Kidney capillary endothelial cell (primary cell): ENCODE results near the gene SPTB.

Experiments used
- DNase-seq: peaks from one replicate; pipeline ENCODE4 v3.0.0-alpha.2; 2018; ENCODE audit warnings: low spot score

The SPTB gene

GRCh38 chr14:64709126-64709525 is 170.6 kb downstream of the SPTB start:
- no peak for DNase-seq

- DNase-seq: no peak
These were observed 171.3 kb downstream of the SPTB start for GRCh38 chr14:64708148-64709004.

- DNase-seq: no peak
These were observed 172.0 kb downstream of the SPTB start for GRCh38 chr14:64707661-64708060.

- no peak for DNase-seq
These were observed 173.0 kb downstream of the SPTB start for GRCh38 chr14:64706593-64707193.

GRCh38 chr14:64706119-64706592 is 173.6 kb downstream of the SPTB start:
- no peak for DNase-seq

GRCh38 chr14:64705381-64706118 is 174.2 kb downstream of the SPTB start:
- no peak for DNase-seq

- no peak for DNase-seq
These were observed 174.8 kb downstream of the SPTB start for GRCh38 chr14:64704743-64705380.

- DNase-seq: no peak
These were observed 175.5 kb downstream of the SPTB start, which contains the start of gene PLEKHG3 for GRCh38 chr14:64704143-64704742. Gene PLEKHG3 (plus strand): TSS chr14:64704424. CDS start chr14:64727632, 23,208 bp downstream.

- DNase-seq: no peak
These were observed 176.1 kb downstream of the SPTB start for GRCh38 chr14:64703395-64704142.

- DNase-seq: no peak
These were observed 177.0 kb downstream of the SPTB start for GRCh38 chr14:64702493-64703394.

- DNase-seq: no peak
These were observed 178.0 kb downstream of the SPTB start for GRCh38 chr14:64701660-64702059.

- no peak for DNase-seq
These were observed 178.8 kb downstream of the SPTB start for GRCh38 chr14:64700894-64701293.

GRCh38 chr14:64700290-64700689 is 179.4 kb downstream of the SPTB start:
- DNase-seq: no peak

- DNase-seq: no peak
These were observed 180.8 kb downstream of the SPTB start for GRCh38 chr14:64698903-64699302.

- no peak for DNase-seq
These were observed 183.3 kb downstream of the SPTB start for GRCh38 chr14:64696355-64696857.
